Activated CD8-positive, alpha-beta T cell treated with anti-CD3 and anti-CD28 coated beads for 36 hours (primary cell): Measurements from ENCODE around the gene TGOLN2. TPM values are rescaled to one million over a fixed set of nuclear protein-coding genes. Genes with fewer than 3 reads are reported as not detected.

Experiments
- ATAC-seq: fragments of 200-7000 bp; cut with Tn5 transposase; one replicate; pipeline ENCODE4 v1.10.0; 2021; ENCODE audit warnings: mild to moderate bottlenecking, moderate library complexity
- CTCF ChIA-PET: fragments of 350-600 bp; sonication (Branson Sonifier 250); formaldehyde crosslinking; loops from one replicate; lab custom pipeline; 2021; ENCODE audit warnings: antibody characterized with exemption; lab: Charles Lee
- POLR2A ChIA-PET: fragments of 350-600 bp; sonication (Branson Sonifier 250); formaldehyde crosslinking; loops from one replicate; lab custom pipeline; 2021; ENCODE audit warnings: antibody characterized with exemption; lab: Charles Lee
- DNase-seq: peaks from one replicate; pipeline ENCODE4 v3.0.0-alpha.2; 2020
- H3K27ac Mint-ChIP-seq: one replicate; pipeline ENCODE4 v1.8.0; 2021; ENCODE audit warnings: mild to moderate bottlenecking, mixed read lengths
- H3K27me3 Mint-ChIP-seq: one replicate; pipeline ENCODE4 v1.8.0; 2021; ENCODE audit warnings: mixed read lengths
- H3K36me3 Mint-ChIP-seq: one replicate; pipeline ENCODE4 v1.8.0; 2021; ENCODE audit warnings: low read depth, mixed read lengths
- H3K4me1 Mint-ChIP-seq: one replicate; pipeline ENCODE4 v1.8.0; 2021; ENCODE audit warnings: low read depth, mixed read lengths
- H3K4me3 Mint-ChIP-seq: one replicate; pipeline ENCODE4 v1.8.0; 2021; ENCODE audit warnings: mild to moderate bottlenecking, moderate library complexity, mixed read lengths
- H3K9me3 Mint-ChIP-seq: one replicate; pipeline ENCODE4 v1.8.0; 2021; ENCODE audit warnings: mixed read lengths
- CTCF ChIP-seq: fragments of 200-600 bp; IDR thresholded peaks from one replicate; pipeline ENCODE4 v1.8.0; 2022; ENCODE audit warnings: antibody characterized with exemption, mild to moderate bottlenecking
- intact Hi-C: fragments of 100-400 bp; cut with micrococcal nuclease; formaldehyde crosslinking; loops from one replicate; pipeline ENCODE4 v1.10.0; 2022
- total RNA-seq, 2 experiments: library from RNA; stranded (reverse); gene quantifications; one replicate each; pipeline ENCODE4 v1.2.3, GENCODE V29; 2021

TGOLN2 gene
- total RNA-seq = 10 to 100 TPM; 62.8 to 64.0 TPM

DNA sequence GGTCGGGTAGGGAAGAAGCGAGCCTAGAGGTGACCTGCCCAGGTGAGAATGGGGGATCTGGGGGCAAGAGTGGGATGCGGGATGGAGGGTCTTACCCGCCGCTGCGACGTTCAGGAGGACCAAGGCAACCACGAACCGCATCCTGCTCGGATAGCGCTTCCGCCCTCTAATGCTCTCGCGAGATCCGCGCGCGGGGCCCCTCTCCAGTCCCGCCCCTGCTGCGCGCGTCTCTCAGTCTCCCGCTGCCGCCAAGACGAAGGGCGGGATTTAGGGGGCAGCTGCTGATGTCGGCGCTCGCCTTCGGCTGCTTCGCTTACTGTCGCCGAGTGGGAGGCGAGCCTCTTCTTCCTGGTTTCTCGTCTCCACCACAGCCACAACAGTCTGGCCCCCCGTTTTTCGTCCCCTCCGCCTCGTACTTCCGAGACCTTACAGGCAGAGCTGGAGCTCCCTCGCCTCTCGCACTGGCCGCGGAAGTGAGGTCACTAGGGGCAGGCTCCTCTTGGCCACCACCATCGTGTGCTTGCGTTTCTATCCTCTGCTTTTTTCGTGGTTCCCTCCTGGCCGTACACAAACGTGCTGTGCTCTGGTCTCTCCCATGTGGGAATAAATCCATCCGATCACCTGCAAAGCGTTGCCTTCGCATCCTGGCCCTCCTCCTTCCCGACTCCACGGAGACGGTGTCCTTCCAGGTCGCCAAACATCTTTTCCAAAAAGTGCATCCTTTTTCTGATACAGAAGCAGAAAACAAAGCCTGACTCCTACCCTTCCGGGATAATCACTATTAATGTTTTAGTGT, at the start of gene TGOLN2:
Gene TGOLN2 (minus strand): TSS at position 168 of the 796 bp plus-strand sequence. CDS start 27 bp downstream, at position 141.
- DNase-seq (peak; percentile 96), ATAC-seq (peak; percentile 89)
- CTCF ChIA-PET = interaction anchor here (0.8 to 2.3 kb wide), 6 partner anchors 9 to 223 kb away, joined by 3 to 11 read pairs (median 5); no protein-coding TSS in a partner anchor
- Mint-ChIP-seq H3K9me3 (no peaks in the 10 kb centered on the region), H3K27ac (peak within 1 kb of the TSS; percentile 100), H3K4me3 (peak within 1 kb of the TSS; percentile 92), H3K36me3 (peaks cover 49% of the 10 kb centered on the region), H3K27me3 (no peaks in the 10 kb centered on the region), H3K4me1 (peaks cover 31% of the 10 kb centered on the region)
- TF ChIP-seq CTCF = no peak
- POLR2A ChIA-PET = interaction anchor here (0.6 to 7.8 kb wide), 19 partner anchors 10 to 292 kb away, joined by 3 to 59 read pairs (median 4); partner anchors contain the start of genes ELMOD3, MAT2A, RETSAT and SH2D6
- intact Hi-C loops = loop anchor here (10.0 kb wide), 1 partner anchor 217 kb away; no protein-coding TSS in a partner anchor

GRCh38 chr2:85377083-85377482, 49.3 kb upstream of the TGOLN2 start:
- DNase-seq (no peak), ATAC-seq (no peak)
- H3K36me3 Mint-ChIP-seq = peaks cover 38% of the 10 kb centered on the region
- H3K9me3 Mint-ChIP-seq = peaks cover 5% of the 10 kb centered on the region
- TF ChIP-seq CTCF = no peak
- intact Hi-C loops = no loop called here
- no peak overlapping the region for H3K27ac Mint-ChIP-seq
- no peaks in the 10 kb centered on the region for H3K27me3 Mint-ChIP-seq
- H3K4me1 Mint-ChIP-seq = no peaks in the 10 kb centered on the region
- ChIA-PET POLR2A (interaction anchor here (1.3 kb wide), 1 partner anchor 169 kb away, joined by 3 read pairs; no protein-coding TSS in a partner anchor), CTCF (interaction anchor here (1.2 kb wide), 1 partner anchor 260 kb away, joined by 3 read pairs; no protein-coding TSS in a partner anchor)
- H3K4me3 Mint-ChIP-seq = no peak overlapping the region

DNA sequence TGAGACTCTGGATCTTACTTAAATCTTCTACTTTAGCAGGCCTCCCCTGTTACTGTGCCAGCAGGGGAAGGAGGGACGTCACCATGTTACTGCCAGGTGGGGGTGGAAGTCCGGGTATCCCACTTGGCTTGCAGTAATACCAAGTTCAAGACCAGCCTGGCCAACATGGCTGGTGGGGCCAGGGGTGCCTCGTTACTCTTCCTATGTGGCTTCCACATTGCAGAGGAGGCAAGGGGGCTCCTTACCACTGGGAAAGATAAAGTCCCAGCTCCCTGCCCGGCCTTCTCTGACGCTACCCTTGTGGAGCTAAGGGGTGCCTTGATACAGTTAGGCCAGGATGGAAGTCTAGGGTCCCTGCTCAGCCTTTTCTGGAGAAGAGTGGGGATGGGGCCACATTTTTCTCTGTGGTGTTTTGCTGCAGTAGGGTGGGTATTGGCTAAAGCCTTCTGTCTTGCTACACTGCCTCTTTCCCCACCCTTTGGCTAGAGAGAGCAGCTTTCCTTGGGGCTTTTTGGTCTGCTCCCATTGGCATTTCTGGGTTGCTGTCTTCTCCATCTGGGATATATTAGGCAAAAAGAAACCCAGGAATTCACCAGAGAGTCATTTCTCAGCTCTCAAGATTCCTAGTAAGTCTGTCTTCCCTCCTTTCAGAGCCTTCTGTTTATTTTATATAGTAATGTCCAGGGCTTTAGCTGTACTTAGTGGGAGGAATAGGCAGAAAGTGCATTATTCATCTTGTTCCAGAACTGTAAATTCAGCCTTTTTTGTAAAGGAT, 48.7 kb upstream of the TGOLN2 start:
- ATAC-seq = no peak
- DNase-seq = no peak
- H3K36me3 Mint-ChIP-seq = peaks cover 36% of the 10 kb centered on the region
- no peak for TF ChIP-seq CTCF
- no peaks in the 10 kb centered on the region for H3K27me3 Mint-ChIP-seq
- H3K4me3 Mint-ChIP-seq = no peak overlapping the region
- H3K27ac Mint-ChIP-seq = no peak overlapping the region
- intact Hi-C loops = no loop called here
- CTCF ChIA-PET = interaction anchor here (1.2 kb wide), 1 partner anchor 261 kb away, joined by 3 read pairs; no protein-coding TSS in a partner anchor
- H3K4me1 Mint-ChIP-seq = no peaks in the 10 kb centered on the region
- POLR2A ChIA-PET = interaction anchor here (1.3 kb wide), 1 partner anchor 169 kb away, joined by 3 read pairs; no protein-coding TSS in a partner anchor
- H3K9me3 Mint-ChIP-seq = peaks cover 5% of the 10 kb centered on the region

- Mint-ChIP-seq H3K4me3 (no peak overlapping the region), H3K36me3 (peaks cover 5% of the 10 kb centered on the region), H3K27me3 (no peaks in the 10 kb centered on the region), H3K4me1 (no peaks in the 10 kb centered on the region), H3K9me3 (no peaks in the 10 kb centered on the region), H3K27ac (no peak overlapping the region)
- ChIA-PET POLR2A (interaction anchor here (0.9 to 1.5 kb wide), 2 partner anchors 31 to 175 kb away, joined by 3 to 4 read pairs; no protein-coding TSS in a partner anchor), CTCF (interaction anchor here (1.4 to 2.6 kb wide), 3 partner anchors 16 to 21 kb away, joined by 3 to 11 read pairs (median 7); partner anchors contain the start of genes ELMOD3 and RETSAT)
- intact Hi-C loops = no loop called here
- no peak for TF ChIP-seq CTCF
- ATAC-seq = no peak
- DNase-seq = no peak
These were observed 43.3 kb upstream of the TGOLN2 start for GRCh38 chr2:85371045-85371444.
